Umbilical cord (tissue), 2 donors: Measurements from ENCODE around the gene AP1G2. TPM values are rescaled to one million over a fixed set of nuclear protein-coding genes. Genes with fewer than 3 reads are reported as not detected.

Experiments
- DNase-seq: peaks from one replicate; pipeline ENCODE4 v3.0.0-alpha.2; 2015; ENCODE audit warnings: low spot score
- total RNA-seq: library from RNA; depleted of rRNA; stranded (reverse); fragments of >200 nt; gene quantifications from one replicate; pipeline ENCODE4 v1.2.3, GENCODE V29; 2014; ENCODE audit warnings: low replicate concordance; ENCODE audit not compliant: insufficient read depth

Gene AP1G2
- total RNA-seq, 1 donor from 2014 or later = 23.1 TPM

DNA sequence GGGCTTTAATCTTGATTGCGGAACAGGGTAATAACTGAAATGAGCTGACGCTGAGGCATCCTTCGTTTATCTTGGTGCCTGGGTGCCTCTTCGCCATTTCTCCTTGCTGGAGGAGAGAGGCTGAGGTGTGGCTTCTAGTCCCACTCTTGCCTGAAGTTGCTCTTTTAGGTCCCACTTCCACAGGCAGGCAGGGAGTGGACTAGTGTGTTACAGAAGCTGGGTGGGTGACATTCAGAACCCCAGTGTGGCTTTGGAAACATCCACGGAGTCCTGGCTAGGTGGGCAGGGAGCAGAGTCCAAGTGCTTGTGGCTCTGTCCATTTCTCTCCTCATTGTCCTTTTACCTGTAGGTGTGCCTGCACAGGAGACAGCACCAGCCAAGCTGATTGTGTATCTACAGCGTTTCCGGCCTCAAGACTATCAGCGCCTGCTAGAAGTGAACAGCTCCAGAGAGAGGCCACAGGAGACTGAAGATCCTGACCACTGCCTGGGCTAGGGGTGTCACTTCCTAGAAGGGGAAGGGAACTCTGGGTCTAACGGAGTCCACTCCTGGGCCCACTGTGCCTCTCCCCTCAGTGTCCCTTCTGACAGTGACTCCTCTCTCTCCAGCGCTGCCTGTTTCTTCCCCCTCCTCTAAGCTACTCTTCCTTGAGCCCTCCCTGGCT, 9.1 kb downstream of the AP1G2 start:
- no peak for DNase-seq

DNA sequence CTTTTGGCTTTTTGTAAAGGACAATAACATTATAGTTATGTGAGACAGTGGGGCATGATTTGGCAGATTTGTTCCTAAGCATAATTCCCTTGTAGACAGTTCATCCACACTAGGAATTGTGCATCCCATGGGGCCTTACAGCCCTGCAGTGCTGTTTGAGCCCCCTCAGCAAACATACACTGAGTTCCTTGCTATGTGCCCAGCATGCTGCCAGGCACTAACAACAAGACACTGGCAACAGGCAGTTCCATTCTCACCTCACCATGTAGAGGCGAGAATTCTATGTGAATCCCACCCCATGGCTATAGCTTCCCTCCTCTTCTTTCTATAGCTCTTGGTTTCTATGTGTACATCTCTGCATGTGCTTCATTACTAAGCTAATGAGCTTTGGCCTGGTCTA, 9.6 kb downstream of the AP1G2 start:
- DNase-seq = no peak

DNA sequence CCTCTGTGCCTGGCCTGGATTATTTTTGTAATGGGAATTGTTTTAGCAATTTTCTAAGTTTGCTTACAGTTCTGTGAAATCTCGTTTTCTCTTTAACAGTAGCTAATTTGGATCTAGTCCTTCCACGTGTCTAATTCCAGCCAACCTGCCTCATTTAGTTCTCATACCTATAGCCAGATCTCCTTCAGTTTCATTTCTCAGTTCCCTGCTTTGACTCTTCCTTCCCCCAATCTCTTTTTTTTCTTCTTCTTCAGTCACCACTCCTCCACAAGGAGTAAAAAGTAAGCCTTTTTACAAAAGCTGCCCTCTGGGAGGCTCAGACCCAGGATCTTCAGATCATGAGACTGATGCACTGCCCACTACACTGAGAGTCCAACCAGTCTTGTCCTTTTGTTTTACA, 10.1 kb downstream of the AP1G2 start:
- no peak for DNase-seq

DNA sequence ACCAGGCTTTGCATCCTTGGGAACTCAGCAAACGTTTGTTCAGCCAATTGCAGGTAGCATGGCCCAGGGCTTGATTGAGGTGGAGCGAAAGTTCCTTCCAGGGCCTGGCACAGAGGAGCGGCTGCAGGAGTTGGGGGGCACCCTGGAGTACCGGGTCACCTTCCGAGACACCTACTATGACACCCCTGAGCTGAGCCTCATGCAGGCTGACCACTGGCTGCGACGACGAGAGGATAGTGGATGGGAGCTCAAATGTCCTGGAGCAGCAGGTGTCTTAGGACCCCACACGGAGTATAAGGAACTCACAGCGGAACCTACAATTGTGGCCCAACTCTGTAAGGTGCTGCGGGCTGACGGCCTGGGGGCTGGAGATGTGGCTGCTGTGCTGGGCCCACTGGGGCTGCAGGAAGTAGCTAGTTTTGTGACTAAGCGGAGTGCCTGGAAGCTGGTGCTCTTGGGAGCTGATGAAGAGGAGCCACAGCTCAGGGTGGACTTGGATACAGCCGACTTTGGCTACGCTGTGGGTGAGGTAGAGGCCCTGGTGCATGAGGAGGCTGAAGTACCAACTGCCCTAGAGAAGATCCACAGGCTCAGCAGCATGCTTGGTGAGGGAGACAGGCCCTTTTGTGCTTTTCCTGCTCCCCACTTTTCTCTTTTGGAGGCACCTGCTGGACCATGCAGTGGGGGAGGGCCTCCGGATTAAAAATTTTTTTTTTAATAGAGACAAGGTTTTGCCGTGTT, 10.7 kb downstream of the AP1G2 start:
- DNase-seq = no peak

DNA sequence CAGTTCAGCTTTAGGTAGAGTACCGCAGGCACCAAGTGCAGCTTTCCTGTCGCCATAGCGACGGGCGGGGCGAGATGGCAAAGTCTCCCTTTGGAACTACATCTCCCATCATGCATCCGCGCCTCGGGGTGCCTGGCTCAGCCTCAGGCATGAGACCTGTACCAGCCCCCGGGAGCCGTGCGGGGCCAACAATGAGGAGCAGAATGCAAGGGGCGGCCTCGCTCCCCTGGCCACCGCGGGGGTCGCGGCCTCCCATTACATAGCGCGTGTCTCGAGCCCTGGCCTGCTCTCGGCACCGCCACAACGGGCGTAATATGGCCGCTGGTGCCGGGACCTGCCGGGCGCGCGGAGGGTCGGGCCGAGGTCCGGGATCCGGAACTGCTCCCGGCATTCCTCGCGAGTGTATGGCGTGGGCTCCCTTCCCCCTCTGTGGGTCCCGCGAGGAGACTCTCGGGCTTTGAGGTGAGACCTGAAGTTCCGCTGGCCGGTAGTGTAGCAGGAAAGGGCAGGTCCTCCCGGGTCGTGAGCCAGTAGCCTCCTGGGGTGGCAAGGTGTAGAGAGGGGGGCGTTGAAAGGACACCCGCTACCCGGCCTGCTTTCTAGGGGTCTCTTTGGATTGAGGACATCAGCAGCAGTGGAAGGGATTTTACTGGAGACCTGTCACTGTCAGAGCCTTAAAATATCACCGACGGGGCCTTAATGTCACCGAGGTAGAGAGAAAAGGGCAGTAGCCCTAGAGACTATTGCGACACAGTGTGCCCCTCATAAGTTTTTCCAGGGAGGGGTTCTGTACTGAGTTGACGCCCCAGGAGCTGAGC, 11.5 kb downstream of the AP1G2 start, which contains the start of gene THTPA:
TSS of gene THTPA (plus strand) at position 390 of the 818 bp plus-strand sequence. CDS start 487 bp downstream, outside the sequence.
- DNase-seq = peak; percentile 98

DNA sequence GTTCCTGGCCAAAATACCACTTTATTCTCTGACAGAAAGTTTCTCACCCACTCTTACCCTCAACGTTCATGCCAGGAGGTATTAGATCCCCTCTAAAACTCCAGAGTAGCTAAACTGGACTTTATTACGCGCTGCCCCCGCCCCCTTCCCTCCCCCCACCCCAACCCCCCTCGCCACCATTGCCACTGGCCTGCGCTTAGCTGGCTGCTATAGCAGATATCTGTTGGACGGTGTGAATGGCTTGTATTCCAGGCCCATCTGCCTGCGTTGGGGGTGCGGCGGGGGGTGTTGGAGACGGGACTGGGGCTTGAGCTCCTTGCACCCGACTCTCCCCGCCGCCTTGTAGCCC, 12.1 kb downstream of the AP1G2 start:
- DNase-seq = no peak

DNA sequence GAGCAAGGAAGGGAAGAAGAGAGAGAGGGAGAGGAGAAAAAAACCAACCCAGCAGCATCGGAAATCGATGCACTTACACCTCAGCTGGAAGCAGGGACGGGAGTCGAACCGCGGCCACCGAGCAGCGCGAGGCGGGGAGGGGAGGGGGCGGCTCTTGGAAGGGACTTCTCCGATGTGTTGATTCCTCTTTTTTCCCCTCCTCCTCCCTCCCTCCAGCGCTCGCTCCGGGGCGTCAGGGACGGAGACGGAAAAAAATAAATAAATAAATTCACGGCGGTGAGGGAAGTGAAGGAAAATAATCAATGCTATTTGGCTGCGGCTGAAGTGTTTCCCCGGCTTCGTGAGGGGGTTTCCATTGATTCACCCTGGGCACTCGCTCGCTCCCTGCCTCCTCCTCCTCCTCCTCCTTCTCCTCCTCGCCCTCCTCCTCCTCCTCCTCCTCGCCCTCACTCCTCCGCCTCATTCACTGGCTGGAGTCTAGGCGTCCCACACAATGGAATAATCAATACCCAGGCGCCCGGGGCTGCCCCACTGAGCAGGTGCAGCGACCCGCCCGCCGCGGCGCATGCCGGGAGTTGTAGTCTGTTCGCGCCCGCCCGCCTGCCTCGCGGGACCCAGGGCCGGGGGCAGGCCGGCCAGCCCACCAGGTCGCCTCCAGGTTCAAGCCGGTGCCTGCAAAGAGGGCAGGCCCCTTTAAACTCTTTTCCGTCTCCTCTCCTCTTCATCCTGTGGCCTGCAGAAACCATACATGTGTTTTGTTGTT, 16.1 kb downstream of the AP1G2 start, which contains the start of gene ZFHX2:
TSS of gene ZFHX2 (minus strand) at position 500 of the 763 bp plus-strand sequence. CDS start 16,440 bp downstream, outside the sequence.
- peak; percentile 60 for DNase-seq

DNA sequence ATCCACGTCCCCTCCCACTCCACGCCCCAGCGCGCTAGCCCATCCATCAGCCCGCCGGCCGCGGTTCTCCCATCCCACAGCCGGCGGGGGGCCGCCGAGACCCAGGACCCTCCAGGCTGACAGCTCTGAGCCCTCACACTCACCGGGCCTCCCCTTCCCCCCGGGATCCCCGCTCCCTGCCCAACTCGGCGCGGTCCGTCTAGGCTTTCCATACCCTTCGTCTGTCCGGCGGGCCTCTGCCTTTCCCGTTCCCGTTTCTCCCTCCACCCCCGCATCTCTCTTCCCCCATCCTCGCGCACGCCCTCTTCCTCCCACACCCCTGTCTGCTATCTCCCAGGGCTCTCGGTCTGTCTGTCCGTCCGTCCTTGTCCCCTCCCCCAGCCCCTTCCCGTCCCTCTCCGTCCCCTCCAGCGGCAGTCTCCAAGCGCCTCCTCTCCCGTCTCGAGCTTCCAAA, 16.8 kb downstream of the AP1G2 start:
- peak; percentile 36 for DNase-seq

DNA sequence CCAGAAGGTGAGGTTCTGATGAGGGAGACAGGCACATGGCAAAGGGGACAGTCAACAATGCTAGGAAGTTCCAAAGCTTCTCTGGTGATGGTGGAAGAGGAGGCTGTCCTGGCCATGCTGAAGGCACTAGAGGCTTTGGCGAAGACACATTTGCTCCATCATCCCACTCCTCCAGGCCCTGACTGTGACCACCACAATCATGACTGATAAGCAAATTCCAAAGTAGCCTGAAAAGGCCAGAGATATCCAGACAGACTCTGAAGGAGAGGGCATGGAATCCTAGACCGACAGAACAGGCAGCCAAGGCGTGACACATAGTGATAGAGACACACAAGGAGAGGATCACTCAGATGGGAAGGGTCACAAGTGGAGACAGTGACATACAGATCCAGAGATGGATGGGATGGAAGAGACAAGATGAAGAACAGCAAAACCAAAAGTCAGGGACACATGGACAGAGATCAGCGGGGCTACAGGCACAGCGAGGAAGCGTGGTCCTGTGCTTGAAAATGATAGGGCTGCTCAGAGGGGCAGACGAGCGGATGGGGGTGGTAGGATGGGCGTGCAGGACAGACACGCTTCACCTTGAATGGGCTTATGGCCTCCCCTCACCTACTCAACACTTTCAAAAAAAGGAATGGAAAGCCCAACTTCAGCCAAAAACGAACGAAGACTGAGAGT, 17.3 kb downstream of the AP1G2 start:
- no peak for DNase-seq

DNA sequence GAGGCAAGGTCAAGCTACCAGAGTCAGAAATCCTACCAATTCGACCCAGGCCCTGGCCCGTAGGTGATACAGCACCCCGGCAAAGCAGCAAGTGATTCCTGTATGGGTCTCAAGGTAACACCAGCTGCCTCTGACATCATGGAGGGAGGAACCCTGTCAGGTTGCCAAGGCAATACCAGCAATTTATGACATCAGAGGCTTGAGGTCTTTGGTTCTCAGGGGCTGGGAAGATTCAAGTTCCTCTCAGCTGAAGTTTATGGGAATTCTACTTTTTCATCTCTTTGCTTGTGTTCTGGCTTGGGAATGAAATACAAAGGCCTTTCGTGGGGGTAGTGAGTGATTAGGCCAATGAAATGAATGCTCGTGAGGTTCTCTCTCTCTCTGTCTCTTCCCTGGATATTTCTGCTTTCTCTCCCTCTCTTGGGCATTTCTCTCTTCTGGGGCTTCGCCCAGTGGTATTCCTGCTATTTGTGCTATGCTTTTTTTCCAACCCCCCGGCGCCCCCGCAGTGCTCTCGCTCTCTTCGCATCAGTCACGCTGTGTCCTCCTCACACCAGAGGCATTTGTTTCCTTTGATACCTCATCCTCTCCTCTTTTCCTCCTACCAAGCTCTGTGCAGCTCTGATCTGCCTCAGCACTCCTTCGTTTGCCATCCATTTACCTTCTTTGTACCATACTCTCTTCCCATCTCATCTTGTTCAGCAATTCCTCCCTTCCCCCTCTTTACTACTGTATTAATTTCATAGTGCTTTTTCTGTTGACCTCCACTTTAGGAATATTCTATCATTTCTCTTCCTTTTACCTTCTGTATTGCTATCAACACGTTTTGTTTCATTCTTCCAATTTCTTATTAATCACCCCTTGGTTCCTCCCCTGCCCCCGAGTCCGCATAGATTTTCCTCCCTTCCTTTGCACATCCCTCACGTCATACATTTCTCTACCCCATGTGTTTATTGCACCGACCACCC, 19.0 kb downstream of the AP1G2 start:
- no peak for DNase-seq

DNA sequence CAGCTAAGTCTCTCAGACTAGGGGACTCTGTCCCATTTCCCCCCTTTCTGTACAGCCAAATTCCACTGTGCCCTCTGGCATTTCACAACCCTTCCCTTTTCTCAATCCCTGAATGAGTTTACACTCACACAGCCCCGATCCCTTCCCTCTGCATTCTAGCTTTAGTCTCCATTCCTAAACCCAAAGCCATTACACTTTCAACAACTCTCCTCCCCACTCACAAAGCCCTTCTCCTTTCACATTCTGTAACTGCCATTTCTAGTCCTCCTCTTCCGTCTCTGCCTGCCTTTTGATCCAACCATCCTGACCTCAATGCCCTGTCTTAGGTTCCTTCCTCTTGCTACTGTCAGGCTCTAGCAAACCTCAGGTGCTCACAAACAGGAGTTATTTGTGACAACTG, 19.7 kb downstream of the AP1G2 start:
- no peak for DNase-seq

DNA sequence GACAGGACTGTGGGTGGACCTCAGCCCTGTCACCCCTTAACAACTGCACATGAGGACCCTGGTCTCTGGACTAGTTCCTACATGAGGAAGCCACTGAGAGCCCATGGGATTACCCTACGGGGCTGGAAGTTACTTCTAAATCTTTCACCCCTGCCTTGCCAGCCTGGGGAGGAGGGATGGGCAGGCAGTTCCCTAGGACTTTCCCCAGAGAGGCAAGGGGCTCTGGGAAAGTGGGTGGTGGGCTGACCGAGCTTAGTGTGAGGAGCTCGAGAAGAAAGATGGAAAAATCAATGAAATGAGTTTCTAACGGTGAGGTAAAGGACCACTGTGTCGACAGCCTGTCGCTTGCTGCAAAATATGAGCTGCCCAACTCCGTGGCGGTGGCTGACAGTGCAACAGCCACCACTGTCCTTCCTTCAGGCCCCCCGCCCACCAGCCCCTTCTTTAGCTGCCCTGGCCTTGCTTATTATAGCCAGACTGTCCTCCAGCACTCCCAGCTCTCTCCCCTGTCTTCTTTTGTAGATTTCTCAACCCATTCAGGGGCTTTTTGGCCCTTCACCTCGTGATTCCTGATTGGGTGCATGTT, 21.0 kb downstream of the AP1G2 start:
- no peak for DNase-seq

DNA sequence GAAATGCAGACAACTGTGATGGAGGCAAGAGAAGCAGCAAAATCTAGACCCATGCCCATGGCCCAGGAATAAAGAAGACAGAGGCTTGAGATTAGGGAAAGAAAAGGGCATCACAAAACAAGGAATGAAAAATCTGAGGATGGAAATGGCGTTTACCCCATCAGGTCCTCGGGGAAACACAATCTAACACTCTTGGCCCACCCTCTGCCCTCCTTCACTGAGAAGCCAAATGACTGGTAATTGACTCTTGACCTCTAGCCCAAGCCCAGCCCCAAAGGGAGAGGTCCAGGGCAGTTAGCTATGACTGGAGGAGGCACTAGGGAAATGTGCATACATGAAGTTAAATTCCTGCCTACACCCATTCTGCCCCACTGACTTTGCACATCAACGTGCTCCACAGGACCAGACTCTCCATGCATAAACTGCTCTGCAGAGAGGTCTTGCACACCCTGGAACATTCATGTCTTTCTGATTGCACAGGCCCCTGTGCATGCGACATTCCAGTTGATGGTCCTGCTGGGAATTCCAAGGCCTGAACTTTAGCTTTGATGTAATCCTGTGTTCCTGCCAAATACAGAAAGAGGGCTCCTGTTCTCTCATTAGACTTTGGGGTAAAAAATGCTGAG, 21.7 kb downstream of the AP1G2 start:
- DNase-seq = no peak

DNA sequence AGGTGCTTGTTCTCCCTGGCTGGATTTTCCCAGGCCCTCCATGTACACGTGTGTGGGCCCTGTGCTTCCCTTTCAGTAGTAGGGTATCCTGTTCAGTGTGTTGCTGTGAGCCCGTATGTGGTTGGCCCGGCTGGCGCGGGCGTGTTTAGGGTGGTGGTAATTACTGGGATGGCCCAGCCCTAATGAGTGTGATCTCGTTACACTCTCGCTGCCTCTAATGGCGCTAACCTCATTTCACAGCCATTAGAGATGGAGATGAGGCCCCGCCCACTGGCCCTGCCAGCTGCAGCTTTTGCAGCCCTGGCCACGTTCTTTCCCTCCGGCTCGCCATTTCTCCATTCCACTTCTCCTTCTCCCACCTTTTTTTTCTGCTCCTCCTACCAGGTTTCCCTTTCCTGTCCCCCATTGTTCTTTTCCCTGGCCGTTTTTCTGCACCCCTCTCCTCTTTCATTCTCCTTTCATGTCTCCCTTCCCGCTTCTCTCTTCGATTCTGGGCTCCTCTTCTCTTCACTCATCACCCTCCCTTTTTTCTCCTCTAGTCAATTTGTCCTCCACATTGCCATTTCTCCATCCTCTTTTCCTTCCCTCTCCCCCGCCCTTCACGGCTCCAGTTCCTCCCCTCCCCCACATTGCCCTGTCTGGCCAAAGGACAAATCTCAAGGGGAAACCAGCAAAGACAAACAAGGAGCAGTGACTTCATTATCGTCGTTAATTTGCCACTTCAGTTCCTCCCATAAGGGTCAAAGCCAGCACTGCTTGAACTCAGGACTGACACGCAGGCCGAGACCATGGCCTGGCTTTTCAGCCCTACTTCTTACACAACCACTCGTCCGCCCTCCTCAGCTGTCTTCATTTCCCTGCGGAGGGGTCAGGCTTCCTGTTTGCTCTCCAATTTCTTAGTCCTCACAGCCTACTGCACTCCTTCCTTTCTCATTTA, 22.8 kb downstream of the AP1G2 start:
- DNase-seq = no peak

DNA sequence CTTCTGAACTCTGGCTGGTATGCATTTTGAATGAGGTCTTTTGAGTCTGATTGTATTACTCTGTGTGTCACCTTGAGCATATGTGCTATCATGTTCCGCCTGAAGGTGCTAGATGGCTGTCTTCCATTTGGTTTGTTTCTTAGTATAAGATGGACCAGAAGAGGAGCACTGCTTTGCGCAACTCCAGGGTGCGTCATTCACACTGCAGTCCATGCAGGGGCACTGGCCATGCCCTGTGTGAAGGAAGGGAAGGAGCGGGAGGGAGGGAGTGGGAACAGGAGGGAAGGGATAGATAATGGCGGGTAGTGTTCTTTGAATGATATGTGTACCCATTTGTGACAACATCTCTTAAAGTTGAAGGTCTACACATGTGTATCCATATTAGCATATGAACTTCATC, 24.2 kb downstream of the AP1G2 start:
- DNase-seq = no peak

DNA sequence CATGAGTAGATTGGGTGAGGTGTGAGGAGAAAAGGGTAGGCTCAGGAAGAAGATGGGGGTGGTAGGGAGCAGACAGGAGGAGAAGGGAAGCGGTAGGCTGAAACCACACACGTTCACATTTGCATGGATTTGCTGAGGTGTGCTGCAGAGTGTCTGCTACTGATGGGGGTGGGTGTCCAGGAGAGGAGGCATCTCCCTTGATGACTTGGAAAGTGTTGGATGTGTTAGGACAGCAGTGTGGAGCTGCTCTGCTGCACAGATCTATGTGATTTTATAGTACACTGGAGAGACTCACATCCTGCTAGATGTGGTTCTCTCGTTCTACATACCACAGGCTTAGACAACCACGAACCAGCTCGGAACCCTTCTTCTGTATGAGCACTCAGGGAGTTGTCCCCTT, 25.3 kb downstream of the AP1G2 start:
- no peak for DNase-seq

DNA sequence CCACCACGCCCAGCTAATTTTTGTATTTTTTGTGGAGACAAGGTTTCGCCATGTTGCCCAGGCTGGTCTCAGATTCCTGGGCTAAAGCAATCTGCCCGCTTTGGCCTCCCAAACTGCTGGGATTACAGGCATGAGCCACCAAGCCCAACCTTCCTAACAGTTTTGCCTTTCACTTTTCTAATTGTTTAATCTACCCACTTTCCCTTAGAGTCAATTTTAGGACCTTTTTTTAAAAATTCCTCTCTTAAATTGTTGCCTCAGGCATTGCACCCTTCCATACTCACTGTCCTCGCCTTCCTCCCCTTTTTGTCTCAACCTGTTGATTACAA, 27.5 kb downstream of the AP1G2 start:
- no peak for DNase-seq
